HepG2 (cell line): ENCODE data around the gene RNLS. TPM values are rescaled to one million over a fixed set of nuclear protein-coding genes. Genes with fewer than 3 reads are reported as not detected.

Experiments used
- ATAC-seq: fragments of 200-7000 bp; cut with Tn5 transposase; 3 replicates; pipeline ENCODE4 v1.9.1; 2020; ENCODE audit warnings: mild to moderate bottlenecking, moderate library complexity
- BruUV-seq: library from RNA; stranded (reverse); fragments of 400-500 nt; replicated peaks from 2 replicates; lab custom pipeline; 2021; lab: Mats Ljungman, UMichigan
- CTCF ChIA-PET: fragments of 300-600 bp; formaldehyde crosslinking; extraction: SDS; loops from one replicate; lab custom pipeline; 2021; ENCODE audit warnings: low total read pairs, inconsistent platforms, low intra/inter-chr PET ratio; lab: Yijun Ruan, JAX
- POLR2A ChIA-PET: fragments of 350-600 bp; sonication (Branson Sonifier 250); formaldehyde crosslinking; loops from one replicate; lab custom pipeline; 2020; ENCODE audit warnings: antibody characterized with exemption, inconsistent platforms; lab: Yijun Ruan, JAX
- DNase-seq: peaks from one replicate; pipeline ENCODE4 v3.0.0-alpha.2; 2015; ENCODE audit warnings: low spot score
- FAIRE-seq: peaks from 3 replicates; lab custom pipeline; 2011; peaks lifted over from hg19 to GRCh38; lab: Jason Lieb, UNC
- H2AFZ ChIP-seq: one replicate; pipeline ENCODE4 v1.6.1; 2011; ENCODE audit warnings: low read length, inconsistent platforms
- H3K27ac ChIP-seq: fragments of 300-600 bp; 3 replicates; pipeline ENCODE4 v1.8.0; 2011; ENCODE audit warnings: mixed run types, mild to moderate bottlenecking, mixed read lengths, low read length, inconsistent platforms; ENCODE audit not compliant: insufficient read depth; ENCODE audit errors: extremely low read length
- H3K27me3 ChIP-seq, 2 experiments: fragments of 200-600 bp in 1 of 2; 2 replicates in 1 of 2; 3 replicates in 1 of 2; pipeline versions ENCODE4 v1.6.0 to v1.8.0; 2011; ENCODE audit warnings: low read length in 2 of 2, mild to moderate bottlenecking in 2 of 2, moderate library complexity in 2 of 2, inconsistent platforms in 1 of 2; ENCODE audit not compliant: insufficient read depth in 2 of 2, control insufficient read depth in 1 of 2
- H3K36me3 ChIP-seq, 2 experiments: fragments of 200-600 bp in 1 of 2; replicated peaks in 1 of 2; 2 replicates in 1 of 2; 3 replicates in 1 of 2; pipeline versions ENCODE4 v1.5.1 to v1.8.0; 2011; ENCODE audit warnings: low read length in 2 of 2, inconsistent platforms in 1 of 2; ENCODE audit not compliant: insufficient read depth in 2 of 2, control insufficient read depth in 1 of 2
- H3K4me1 ChIP-seq: 2 replicates; pipeline ENCODE4 v1.5.1; 2012; ENCODE audit warnings: low read length, inconsistent platforms; ENCODE audit not compliant: insufficient read depth
- H3K4me2 ChIP-seq: 2 replicates; pipeline ENCODE4 v1.6.0; 2011; ENCODE audit warnings: low read depth, low read length, inconsistent platforms
- H3K4me3 ChIP-seq, 3 experiments: fragments of 200-600 bp in 1 of 3; sonication (generic), shearing (Covaris generic) in 1 of 3; replicated peaks in 1 of 3; 2 replicates each; pipeline ENCODE4 v1.5.1; 2011 to 2016; ENCODE audit warnings: low read length in 3 of 3, inconsistent platforms in 2 of 3, low read depth in 2 of 3, mild to moderate bottlenecking in 2 of 3, control low read depth in 1 of 3, mixed read lengths in 1 of 3; ENCODE audit not compliant: insufficient read depth in 1 of 3
- H3K79me2 ChIP-seq: one replicate; pipeline ENCODE4 v1.6.1; 2011; ENCODE audit warnings: low read length, inconsistent platforms; ENCODE audit not compliant: insufficient read depth
- H3K9ac ChIP-seq: 2 replicates; pipeline ENCODE4 v1.6.0; 2011; ENCODE audit warnings: mild to moderate bottlenecking, low read depth, low read length, inconsistent platforms; ENCODE audit not compliant: insufficient read depth
- H3K9me3 ChIP-seq: 2 replicates; pipeline ENCODE4 v1.5.1; 2012; ENCODE audit warnings: mild to moderate bottlenecking, low read length
- H4K20me1 ChIP-seq: 2 replicates; pipeline ENCODE4 v1.6.0; 2011; ENCODE audit warnings: inconsistent platforms, mild to moderate bottlenecking, low read length, moderate library complexity; ENCODE audit not compliant: insufficient read depth
- ARHGAP35 ChIP-seq: sonication (generic); formaldehyde crosslinking; IDR thresholded peaks from 2 replicates; pipeline ENCODE4 v1.9.0; 2022; ENCODE audit warnings: mild to moderate bottlenecking, inconsistent platforms, moderate library complexity, missing genetic modification reagents, borderline replicate concordance
- SMARCE1 ChIP-seq: fragments of 450-650 bp; IDR thresholded peaks from 2 replicates; pipeline ENCODE4 v1.6.1; 2017; ENCODE audit warnings: borderline replicate concordance
- SOX5 ChIP-seq: IDR thresholded peaks from 2 replicates; pipeline ENCODE4 v1.6.1; 2016; ENCODE audit warnings: borderline replicate concordance
- ZKSCAN5 ChIP-seq: sonication (generic); formaldehyde crosslinking; IDR thresholded peaks from 2 replicates; pipeline ENCODE4 v1.5.1; 2020; ENCODE audit warnings: mild to moderate bottlenecking, missing genetic modification reagents
- ZNF17 ChIP-seq: sonication (generic); formaldehyde crosslinking; IDR thresholded peaks from 2 replicates; pipeline ENCODE4 v1.5.0; 2020; ENCODE audit warnings: mild to moderate bottlenecking, missing genetic modification reagents
- ZNF256 ChIP-seq: sonication (generic); formaldehyde crosslinking; conservative IDR thresholded peaks from 2 replicates; pipeline ENCODE4 v1.4.0; 2020; ENCODE audit warnings: missing genetic modification reagents
- ZNF552 ChIP-seq: sonication (generic); formaldehyde crosslinking; IDR thresholded peaks from 2 replicates; pipeline ENCODE4 v1.9.0; 2022; ENCODE audit warnings: missing genetic modification reagents, mild to moderate bottlenecking, borderline replicate concordance
- ZNF709 ChIP-seq: sonication (generic); formaldehyde crosslinking; IDR thresholded peaks from 2 replicates; pipeline ENCODE4 v1.5.0; 2020; ENCODE audit warnings: mild to moderate bottlenecking, missing genetic modification reagents
- ZZZ3 ChIP-seq: sonication (generic); formaldehyde crosslinking; IDR thresholded peaks from 2 replicates; pipeline ENCODE4 v1.4.0; 2020; ENCODE audit warnings: missing genetic modification reagents, mild to moderate bottlenecking, borderline replicate concordance
- WGBS: methylation state at CpG from one replicate; pipeline ENCODE4 v1.1.6; 2017; ENCODE audit warnings: low lambda C conversion rate; 5-methylcytosine and 5-hydroxymethylcytosine counted together
- in situ Hi-C: cut with HindIII; loops from 2 replicates; pipeline ENCODE4 v1.10.0; 2017; ENCODE audit warnings: low pct_unique_long_range_greater_than_20kb; ENCODE audit not compliant: extremely low pct_ligation_motif_present
- intact Hi-C: fragments of 100-400 bp; cut with micrococcal nuclease; formaldehyde crosslinking; loops from one replicate; pipeline ENCODE4 v1.10.0; 2022; ENCODE audit not compliant: unreplicated experiment
- polyA plus RNA-seq, 8 experiments: library from polyadenylated mRNA; depleted of rRNA in 3 of 8; stranded (reverse) in 7 of 8; unstranded in 1 of 8; fragments of >200 nt; fragmentation: Illumina TruSeq in 4 of 8; extraction: Trizol in 4 of 8; gene quantifications; 2 replicates each; pipeline versions ENCODE4 v1.2.1 to v1.2.3, GENCODE V29; 2011 to 2016; ENCODE audit warnings: low read depth in 4 of 8, missing spikeins in 1 of 8, mixed read lengths in 1 of 8; ENCODE audit not compliant: insufficient read depth in 1 of 8
- total RNA-seq, 5 experiments: library from RNA; depleted of rRNA; stranded (reverse); fragments of >200 nt; fragmentation: Illumina TruSeq; extraction: Trizol; gene quantifications; 2 replicates each; pipeline ENCODE4 v1.2.3, GENCODE V29; 2016; ENCODE audit warnings: low read depth in 1 of 5
- TF ChIP-seq, protein P1 (sequence below): fragments of 450-650 bp; IDR thresholded peaks from 2 replicates; pipeline ENCODE4 v1.6.1; 2017
- TF ChIP-seq, protein P2 (sequence below): sonication (generic); formaldehyde crosslinking; IDR thresholded peaks from 2 replicates; pipeline ENCODE4 v1.8.1; 2023; ENCODE audit warnings: mild to moderate bottlenecking, missing genetic modification reagents, borderline replicate concordance

Gene RNLS
- total and polyA plus RNA-seq, 2 of the 13 experiments (the other 11 are each of a cell fraction or from before 2014, with no cell fraction given): not detected

GRCh38 chr10:88281592-88282347 is 301.3 kb downstream of the RNLS start:
- Histone ChIP-seq H3K9ac (no peak overlapping the region), H2AFZ (no peak overlapping the region), H3K79me2 (no peaks in the 10 kb centered on the region), H3K9me3 (no peaks in the 10 kb centered on the region), H3K27me3 (no peaks in the 10 kb centered on the region), H3K4me2 (no peak overlapping the region), H3K4me1 (no peaks in the 10 kb centered on the region), H3K27ac (no peak overlapping the region), H4K20me1 (no peaks in the 10 kb centered on the region), H3K36me3 (no peaks in the 10 kb centered on the region), H3K4me3 (no peak overlapping the region)
- in situ Hi-C loops: no loop called here
- DNase-seq (no peak), FAIRE-seq (no peak), ATAC-seq (no peak)
- CTCF ChIA-PET: no interaction called here
- intact Hi-C loops: no loop called here
- BruUV-seq: no TSS peak
- 28% methylated on average over 6 of the region's 6 CpGs for WGBS
- TF ChIP-seq ZNF256: no peak
- no peak for TF ChIP-seq SMARCE1
- TF ChIP-seq ZNF552 (CRISPR knock-in tag): no peak
- no peak for TF ChIP-seq ZNF709 (CRISPR knock-in tag)
- TF ChIP-seq SOX5 (CRISPR knock-in tag): no peak
- TF ChIP-seq, protein P1, sequence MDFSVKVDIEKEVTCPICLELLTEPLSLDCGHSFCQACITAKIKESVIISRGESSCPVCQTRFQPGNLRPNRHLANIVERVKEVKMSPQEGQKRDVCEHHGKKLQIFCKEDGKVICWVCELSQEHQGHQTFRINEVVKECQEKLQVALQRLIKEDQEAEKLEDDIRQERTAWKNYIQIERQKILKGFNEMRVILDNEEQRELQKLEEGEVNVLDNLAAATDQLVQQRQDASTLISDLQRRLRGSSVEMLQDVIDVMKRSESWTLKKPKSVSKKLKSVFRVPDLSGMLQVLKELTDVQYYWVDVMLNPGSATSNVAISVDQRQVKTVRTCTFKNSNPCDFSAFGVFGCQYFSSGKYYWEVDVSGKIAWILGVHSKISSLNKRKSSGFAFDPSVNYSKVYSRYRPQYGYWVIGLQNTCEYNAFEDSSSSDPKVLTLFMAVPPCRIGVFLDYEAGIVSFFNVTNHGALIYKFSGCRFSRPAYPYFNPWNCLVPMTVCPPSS: no peak
- no peak for TF ChIP-seq ZKSCAN5 (CRISPR knock-in tag)
- TF ChIP-seq ZNF17 (CRISPR knock-in tag): no peak
- no peak for TF ChIP-seq ARHGAP35 (CRISPR knock-in tag)
- no peak for TF ChIP-seq ZZZ3
- TF ChIP-seq, protein P2, sequence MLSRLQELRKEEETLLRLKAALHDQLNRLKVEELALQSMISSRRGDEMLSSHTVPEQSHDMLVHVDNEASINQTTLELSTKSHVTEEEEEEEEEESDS (CRISPR knock-in tag): no peak
- POLR2A ChIA-PET: no interaction called here
